ENCODE data around the gene KRTAP22-2.

Gene KRTAP22-2

GRCh38 chr21:30590297-30590696 is at the start of gene KRTAP22-2:
TSS of gene KRTAP22-2 (minus strand) at chr21:30590397.
- no peak for DNase-seq

- no peak for DNase-seq
These were observed 48.5 kb upstream of the KRTAP22-2 start for GRCh38 chr21:30638686-30639085.

- DNase-seq, result no peak
These were observed 44.7 kb upstream of the KRTAP22-2 start, which contains the start of gene KRTAP20-2 for GRCh38 chr21:30634906-30635305. TSS of gene KRTAP20-2 (plus strand) at chr21:30635206. CDS start at chr21:30635264, 58 bp downstream.

GRCh38 chr21:30629200-30629599 is 39.0 kb upstream of the KRTAP22-2 start:
- DNase-seq, result no peak

GRCh38 chr21:30628109-30628508 is 37.9 kb upstream of the KRTAP22-2 start:
- no peak for DNase-seq

- DNase-seq, result no peak
These were observed 35.4 kb upstream of the KRTAP22-2 start for GRCh38 chr21:30625449-30626165.

- DNase-seq, result no peak
These were observed 33.2 kb upstream of the KRTAP22-2 start for GRCh38 chr21:30623362-30623761.

- DNase-seq, result no peak
These were observed 30.3 kb upstream of the KRTAP22-2 start, which contains the start of gene KRTAP20-4 for GRCh38 chr21:30620522-30620921. TSS of gene KRTAP20-4 (plus strand) at chr21:30620627.

GRCh38 chr21:30620080-30620479 is 29.9 kb upstream of the KRTAP22-2 start:
- DNase-seq, result no peak

GRCh38 chr21:30616125-30616524 is 25.9 kb upstream of the KRTAP22-2 start, which contains the start of gene KRTAP20-1:
TSS of gene KRTAP20-1 (plus strand) at chr21:30616425. CDS start at chr21:30616455, 30 bp downstream.
- no peak for DNase-seq

- no peak for DNase-seq
These were observed 25.0 kb upstream of the KRTAP22-2 start for GRCh38 chr21:30615199-30615598.

GRCh38 chr21:30613836-30614235 is 23.6 kb upstream of the KRTAP22-2 start, which contains the start of gene KRTAP6-1:
TSS of gene KRTAP6-1 (minus strand) at chr21:30613930. CDS start at chr21:30613904, 26 bp downstream.
- no peak for DNase-seq

GRCh38 chr21:30612132-30612531 is 21.9 kb upstream of the KRTAP22-2 start:
- no peak for DNase-seq

- DNase-seq, result no peak
These were observed 15.8 kb upstream of the KRTAP22-2 start for GRCh38 chr21:30605968-30606367.

- no peak for DNase-seq
These were observed 10.6 kb upstream of the KRTAP22-2 start, which contains the start of gene KRTAP22-1 for GRCh38 chr21:30600787-30601186. TSS of gene KRTAP22-1 (plus strand) at chr21:30601087.

GRCh38 chr21:30598802-30599201 is 8.6 kb upstream of the KRTAP22-2 start, which contains the start of gene KRTAP6-2:
TSS of gene KRTAP6-2 (minus strand) at chr21:30598902. CDS start at chr21:30598874, 28 bp downstream.
- no peak for DNase-seq

GRCh38 chr21:30592140-30592539 is 1.9 kb upstream of the KRTAP22-2 start, which contains the start of gene KRTAP6-3:
TSS of gene KRTAP6-3 (plus strand) at chr21:30592440. CDS start at chr21:30592446, 6 bp downstream.
- no peak for DNase-seq

GRCh38 chr21:30582870-30583269 is 7.3 kb downstream of the KRTAP22-2 start:
- DNase-seq, result no peak

GRCh38 chr21:30580132-30580531 is 10.1 kb downstream of the KRTAP22-2 start:
- DNase-seq, result no peak

GRCh38 chr21:30579346-30579745 is 10.9 kb downstream of the KRTAP22-2 start:
- no peak for DNase-seq

- no peak for DNase-seq
These were observed 12.4 kb downstream of the KRTAP22-2 start for GRCh38 chr21:30577766-30578165.

- no peak for DNase-seq
These were observed 22.6 kb downstream of the KRTAP22-2 start for GRCh38 chr21:30567617-30568016.

- DNase-seq, result no peak
These were observed 26.6 kb downstream of the KRTAP22-2 start for GRCh38 chr21:30563630-30564029.

GRCh38 chr21:30563072-30563471 is 27.1 kb downstream of the KRTAP22-2 start:
- no peak for DNase-seq

Data from NCI-H2171 (cell line).